ENCODE results near the gene DYNC2LI1. TPM values are rescaled to one million over a fixed set of nuclear protein-coding genes. Genes with fewer than 3 reads are reported as not detected.

The DYNC2LI1 gene
- total and polyA plus RNA-seq, 2 donors from 2014 or later = 41.5 to 54.4 TPM

DNA sequence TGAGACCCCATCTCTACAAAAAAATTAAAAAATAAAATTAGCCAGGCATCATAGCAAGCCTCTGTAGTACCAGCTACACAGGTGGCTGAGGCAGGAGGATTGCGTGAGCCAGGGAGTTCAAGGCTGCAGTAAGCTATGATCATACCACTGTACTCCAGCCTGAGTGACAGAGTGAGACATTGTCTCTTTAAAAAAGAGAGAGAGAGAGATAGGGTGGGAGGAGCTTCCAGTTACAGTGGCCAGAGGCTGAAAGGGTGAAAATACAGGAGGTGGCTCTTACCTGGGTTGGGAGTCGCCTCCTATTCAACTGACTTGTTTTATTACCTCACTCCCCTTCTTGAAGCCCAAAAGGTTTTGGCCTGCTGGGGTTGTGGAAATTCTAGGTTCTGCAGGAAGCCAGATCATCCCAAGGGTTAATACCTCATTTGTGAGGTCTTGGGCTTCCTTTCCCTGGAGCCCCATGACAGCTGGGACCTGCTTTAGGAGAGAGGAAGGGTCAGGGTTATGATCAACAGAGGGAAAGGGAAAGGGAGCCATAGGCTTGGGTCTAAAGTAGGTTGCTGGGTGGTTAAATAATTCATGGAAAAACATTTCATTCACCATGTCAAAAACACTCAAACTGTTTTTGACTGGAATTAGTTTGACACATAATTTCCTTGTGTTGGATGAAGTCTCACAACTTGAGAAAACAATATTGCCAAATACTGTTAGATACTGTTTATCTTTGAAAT lies 17.4 kb downstream of the DYNC2LI1 start:
- Histone ChIP-seq H3K27me3 (ENCODE audit: control insufficient read depth, insufficient read depth, low read length) (no peaks in the 10 kb centered on the region), H3K9ac (ENCODE audit: low read length in 3 of 3) (no peak overlapping the region), H3K9me3 (ENCODE audit: control insufficient read depth in 2 of 3, insufficient read depth in 1 of 3, low read length in 3 of 3) (no peaks in the 10 kb centered on the region), H3K36me3 (ENCODE audit: control insufficient read depth in 2 of 3, insufficient read depth in 3 of 3, low read length in 3 of 3) (peaks cover 0 to 9% (median 2%) of the 10 kb centered on the region in 3 donors), H3K4me1 (ENCODE audit: control insufficient read depth in 2 of 3, insufficient read depth in 2 of 3, low read depth in 1 of 3, low read length in 3 of 3) (peaks cover 0 to 10% (median 7%) of the 10 kb centered on the region in 3 donors), H3K27ac (ENCODE audit: low read depth in 2 of 2, low read length in 2 of 2) (peak overlapping the region; percentile 13 to 52), H3K4me3 (ENCODE audit: low read length in 3 of 3) (peak overlapping the region in 1 of 3 donors; percentile 15)
- TF ChIP-seq CTCF (IDR thresholded peaks at IDR 0.05; ENCODE audit: borderline replicate concordance, extremely low read depth, insufficient read depth) = no peak
- DNase-seq (no peak), FAIRE-seq (no peak)
- intact Hi-C loops (cut with DNase I) = no loop called here

GRCh38 chr2:43792653-43793052 lies 18.8 kb downstream of the DYNC2LI1 start:
- H3K4me3 ChIP-seq (ENCODE audit: low read length in 3 of 3) = peak overlapping the region in 2 of 3 donors; percentile 25 to 61
- H3K27ac ChIP-seq (ENCODE audit: low read depth in 2 of 2, low read length in 2 of 2) = peak overlapping the region in 1 of 2 donors; percentile 6
- DNase-seq (peak in 2 of 5 donors; percentile 64 to 76), FAIRE-seq (peak; percentile 89)
- no peaks in the 10 kb centered on the region for H3K27me3 ChIP-seq (ENCODE audit: control insufficient read depth, insufficient read depth, low read length)
- H3K9me3 ChIP-seq (ENCODE audit: control insufficient read depth in 2 of 3, insufficient read depth in 1 of 3, low read length in 3 of 3) = no peaks in the 10 kb centered on the region
- H3K9ac ChIP-seq (ENCODE audit: low read length in 3 of 3) = no peak overlapping the region
- TF ChIP-seq CTCF (IDR thresholded peaks at IDR 0.05; ENCODE audit: borderline replicate concordance, extremely low read depth, insufficient read depth) = no peak
- intact Hi-C loops (cut with DNase I) = no loop called here
- peaks cover 0 to 9% (median 2%) of the 10 kb centered on the region in 3 donors for H3K36me3 ChIP-seq (ENCODE audit: control insufficient read depth in 2 of 3, insufficient read depth in 3 of 3, low read length in 3 of 3)
- H3K4me1 ChIP-seq (ENCODE audit: control insufficient read depth in 2 of 3, insufficient read depth in 2 of 3, low read depth in 1 of 3, low read length in 3 of 3) = peaks cover 0 to 10% (median 7%) of the 10 kb centered on the region in 3 donors

- no peak for TF ChIP-seq CTCF (IDR thresholded peaks at IDR 0.05; ENCODE audit: borderline replicate concordance, extremely low read depth, insufficient read depth)
- Histone ChIP-seq H3K9ac (ENCODE audit: low read length in 3 of 3) (no peak overlapping the region), H3K9me3 (ENCODE audit: control insufficient read depth in 2 of 3, insufficient read depth in 1 of 3, low read length in 3 of 3) (no peaks in the 10 kb centered on the region), H3K27me3 (ENCODE audit: control insufficient read depth, insufficient read depth, low read length) (no peaks in the 10 kb centered on the region), H3K36me3 (ENCODE audit: control insufficient read depth in 2 of 3, insufficient read depth in 3 of 3, low read length in 3 of 3) (peaks cover 0 to 9% (median 0%) of the 10 kb centered on the region in 3 donors), H3K27ac (ENCODE audit: low read depth in 2 of 2, low read length in 2 of 2) (no peak overlapping the region), H3K4me3 (ENCODE audit: low read length in 3 of 3) (no peak overlapping the region), H3K4me1 (ENCODE audit: control insufficient read depth in 2 of 3, insufficient read depth in 2 of 3, low read depth in 1 of 3, low read length in 3 of 3) (peaks cover 0 to 10% (median 7%) of the 10 kb centered on the region in 3 donors)
- no peak for FAIRE-seq
- intact Hi-C loops (cut with DNase I) = no loop called here
- no peak for DNase-seq
These were observed 21.1 kb downstream of the DYNC2LI1 start for GRCh38 chr2:43794956-43795355.

All from kidney (tissue), 14 donors.